ENCODE results near the gene SGO1. TPM values are rescaled to one million over a fixed set of nuclear protein-coding genes. Genes with fewer than 3 reads are reported as not detected.

SGO1 gene
- total and polyA plus RNA-seq, 7 experiments from 2014 or later: 0.44 to 25.0 (median 0.68) TPM

GRCh38 chr3:20194793-20195460 is 8.9 kb upstream of the SGO1 start:
- H3K27ac ChIP-seq (ENCODE audit: low read depth, low read length): no peak overlapping the region
- Mint-ChIP-seq H3K27ac (no peak overlapping the region), H3K36me3 (peaks cover 0 to 6% (median 3%) of the 10 kb centered on the region in 5 donors), H3K27me3 (peaks cover 0 to 7% (median 0%) of the 10 kb centered on the region in 5 donors), H3K4me3 (no peak overlapping the region), H3K4me1 (peaks cover 5 to 10% (median 8%) of the 10 kb centered on the region in 7 donors), H3K9me3 (peaks cover 0 to 2% (median 0%) of the 10 kb centered on the region in 11 donors)
- ChIA-PET CTCF (no interaction called here), POLR2A (interaction anchor here (2.0 kb wide), 1 partner anchor 9 kb away, joined by 6 read pairs; the partner anchor contains the start of gene SGO1)
- H3K9me3 ChIP-seq (ENCODE audit: control insufficient read depth in 2 of 3, low read length in 3 of 3): no peaks in the 10 kb centered on the region
- DNase-seq (no peak), ATAC-seq (no peak)
- intact Hi-C loops (cut with micrococcal nuclease): no loop called here
- no peaks in the 10 kb centered on the region for H3K36me3 ChIP-seq (ENCODE audit: control insufficient read depth in 2 of 3, insufficient read depth in 3 of 3, low read length in 3 of 3)
- no peaks in the 10 kb centered on the region for H3K27me3 ChIP-seq (ENCODE audit: control insufficient read depth in 2 of 2, insufficient read depth in 2 of 2, low read length in 2 of 2)
- H3K4me3 ChIP-seq (ENCODE audit: low read length): no peak overlapping the region
- H3K4me1 ChIP-seq (ENCODE audit: control insufficient read depth in 2 of 2, insufficient read depth in 2 of 2, low read length in 2 of 2): no peaks in the 10 kb centered on the region

GRCh38 chr3:20190991-20191390 is 5.0 kb upstream of the SGO1 start:
- Mint-ChIP-seq H3K4me3 (no peak overlapping the region), H3K36me3 (peaks cover 0 to 6% (median 0%) of the 10 kb centered on the region in 5 donors), H3K4me1 (peaks cover 0 to 9% (median 4%) of the 10 kb centered on the region in 7 donors), H3K27ac (peak overlapping the region in 1 of 9 donors; percentile 3), H3K9me3 (peaks cover 0 to 2% (median 0%) of the 10 kb centered on the region in 11 donors), H3K27me3 (peaks cover 0 to 7% (median 0%) of the 10 kb centered on the region in 5 donors)
- ChIA-PET POLR2A (no interaction called here), CTCF (interaction anchor here (0.6 kb wide), 1 partner anchor 8 kb away, joined by 4 read pairs; no protein-coding TSS in a partner anchor)
- ATAC-seq: no peak
- Histone ChIP-seq H3K4me3 (ENCODE audit: low read length) (no peak overlapping the region), H3K36me3 (ENCODE audit: control insufficient read depth in 2 of 3, insufficient read depth in 3 of 3, low read length in 3 of 3) (no peaks in the 10 kb centered on the region), H3K27me3 (ENCODE audit: control insufficient read depth in 2 of 2, insufficient read depth in 2 of 2, low read length in 2 of 2) (no peaks in the 10 kb centered on the region), H3K4me1 (ENCODE audit: control insufficient read depth in 2 of 2, insufficient read depth in 2 of 2, low read length in 2 of 2) (peaks cover 12% of the 10 kb centered on the region in 2 donors), H3K27ac (ENCODE audit: low read depth, low read length) (no peak overlapping the region), H3K9me3 (ENCODE audit: control insufficient read depth in 2 of 3, low read length in 3 of 3) (no peaks in the 10 kb centered on the region)
- no peak for DNase-seq
- intact Hi-C loops (cut with micrococcal nuclease): no loop called here

- H3K4me1 Mint-ChIP-seq: peaks cover 0 to 25% (median 4%) of the 10 kb centered on the region in 7 donors
- POLR2A ChIA-PET: interaction anchor here (0.8 to 2.8 kb wide), 5 partner anchors 9 to 239 kb away, joined by 3 to 13 read pairs (median 5); no protein-coding TSS in a partner anchor
- H3K9me3 Mint-ChIP-seq: no peaks in the 10 kb centered on the region
- H3K36me3 Mint-ChIP-seq: peaks cover 0 to 14% (median 0%) of the 10 kb centered on the region in 5 donors
- peak overlapping the region; percentile 68 for H3K4me3 ChIP-seq (ENCODE audit: low read length)
- H3K36me3 ChIP-seq (ENCODE audit: control insufficient read depth in 2 of 3, insufficient read depth in 3 of 3, low read length in 3 of 3): no peaks in the 10 kb centered on the region
- H3K9me3 ChIP-seq (ENCODE audit: control insufficient read depth in 2 of 3, low read length in 3 of 3): no peaks in the 10 kb centered on the region
- intact Hi-C loops (cut with micrococcal nuclease): loop anchor here (1.0 to 10.0 kb wide), 8 partner anchors 82 to 1082 kb away; partner anchors contain the start of genes RAB5A (in 2 of the 2) and KAT2B (in 1 of the 2)
- H3K4me1 ChIP-seq (ENCODE audit: control insufficient read depth in 2 of 2, insufficient read depth in 2 of 2, low read length in 2 of 2): peaks cover 16 to 17% of the 10 kb centered on the region in 2 donors
- DNase-seq: peak in 1 of 9 donors; percentile 3
- no peak for ATAC-seq
- CTCF ChIA-PET: interaction anchor here (1.8 kb wide), 1 partner anchor 301 kb away, joined by 4 read pairs; no protein-coding TSS in a partner anchor
- no peak overlapping the region for H3K4me3 Mint-ChIP-seq
- H3K27ac Mint-ChIP-seq: no peak overlapping the region
- peaks cover 0 to 2% (median 0%) of the 10 kb centered on the region in 5 donors for H3K27me3 Mint-ChIP-seq
- H3K27me3 ChIP-seq (ENCODE audit: control insufficient read depth in 2 of 2, insufficient read depth in 2 of 2, low read length in 2 of 2): no peaks in the 10 kb centered on the region
- H3K27ac ChIP-seq (ENCODE audit: low read depth, low read length): peak overlapping the region; percentile 93
These were observed 596 bp upstream of the SGO1 start for GRCh38 chr3:20186600-20187004.

- POLR2A ChIA-PET: interaction anchor here (0.7 to 2.8 kb wide), 5 partner anchors 11 to 237 kb away, joined by 3 to 13 read pairs (median 5); no protein-coding TSS in a partner anchor
- Mint-ChIP-seq H3K27ac (no peak overlapping the region), H3K27me3 (no peaks in the 10 kb centered on the region), H3K4me1 (peaks cover 0 to 25% (median 2%) of the 10 kb centered on the region in 7 donors), H3K4me3 (no peak overlapping the region), H3K36me3 (peaks cover 0 to 16% (median 0%) of the 10 kb centered on the region in 5 donors), H3K9me3 (no peaks in the 10 kb centered on the region)
- peak overlapping the region; percentile 93 for H3K27ac ChIP-seq (ENCODE audit: low read depth, low read length)
- CTCF ChIA-PET: interaction anchor here (1.8 kb wide), 1 partner anchor 299 kb away, joined by 4 read pairs; no protein-coding TSS in a partner anchor
- no peaks in the 10 kb centered on the region for H3K36me3 ChIP-seq (ENCODE audit: control insufficient read depth in 2 of 3, insufficient read depth in 3 of 3, low read length in 3 of 3)
- H3K27me3 ChIP-seq (ENCODE audit: control insufficient read depth in 2 of 2, insufficient read depth in 2 of 2, low read length in 2 of 2): no peaks in the 10 kb centered on the region
- intact Hi-C loops (cut with micrococcal nuclease): loop anchor here (1.0 to 10.0 kb wide), 4 partner anchors 8 to 1081 kb away; no protein-coding TSS in a partner anchor
- H3K4me3 ChIP-seq (ENCODE audit: low read length): peak overlapping the region; percentile 68
- H3K9me3 ChIP-seq (ENCODE audit: control insufficient read depth in 2 of 3, low read length in 3 of 3): no peaks in the 10 kb centered on the region
- ATAC-seq (no peak), DNase-seq (peak in 6 of 9 donors; percentile 2 to 30 (median 8))
- H3K4me1 ChIP-seq (ENCODE audit: control insufficient read depth in 2 of 2, insufficient read depth in 2 of 2, low read length in 2 of 2): peaks cover 16 to 17% of the 10 kb centered on the region in 2 donors
These were observed 701 bp downstream of the SGO1 start for GRCh38 chr3:20185331-20185678.

- no peak for ATAC-seq
- Histone ChIP-seq H3K9me3 (ENCODE audit: control insufficient read depth in 2 of 3, low read length in 3 of 3) (no peaks in the 10 kb centered on the region), H3K36me3 (ENCODE audit: control insufficient read depth in 2 of 3, insufficient read depth in 3 of 3, low read length in 3 of 3) (no peaks in the 10 kb centered on the region), H3K27ac (ENCODE audit: low read depth, low read length) (no peak overlapping the region), H3K4me3 (ENCODE audit: low read length) (no peak overlapping the region), H3K27me3 (ENCODE audit: control insufficient read depth in 2 of 2, insufficient read depth in 2 of 2, low read length in 2 of 2) (no peaks in the 10 kb centered on the region), H3K4me1 (ENCODE audit: control insufficient read depth in 2 of 2, insufficient read depth in 2 of 2, low read length in 2 of 2) (peaks cover 7 to 11% of the 10 kb centered on the region in 2 donors)
- CTCF ChIA-PET: interaction anchor here (0.6 kb wide), 1 partner anchor 9 kb away, joined by 4 read pairs; no protein-coding TSS in a partner anchor
- no peak for DNase-seq
- H3K4me1 Mint-ChIP-seq: peaks cover 0 to 35% (median 0%) of the 10 kb centered on the region in 7 donors
- intact Hi-C loops (cut with micrococcal nuclease): loop anchor here in 1 of 2 donors (10.0 kb wide), 1 partner anchor 1077 kb away; no protein-coding TSS in a partner anchor
- POLR2A ChIA-PET: no interaction called here
- peak overlapping the region in 1 of 9 donors; percentile 16 for H3K27ac Mint-ChIP-seq
- H3K9me3 Mint-ChIP-seq: no peaks in the 10 kb centered on the region
- peaks cover 0 to 32% (median 0%) of the 10 kb centered on the region in 5 donors for H3K36me3 Mint-ChIP-seq
- H3K4me3 Mint-ChIP-seq: no peak overlapping the region
- H3K27me3 Mint-ChIP-seq: no peaks in the 10 kb centered on the region
These were observed 3.8 kb downstream of the SGO1 start for GRCh38 chr3:20182206-20182605.

- Mint-ChIP-seq H3K27me3 (no peaks in the 10 kb centered on the region), H3K36me3 (peaks cover 0 to 32% (median 0%) of the 10 kb centered on the region in 5 donors), H3K27ac (no peak overlapping the region), H3K9me3 (no peaks in the 10 kb centered on the region), H3K4me1 (peaks cover 0 to 35% (median 0%) of the 10 kb centered on the region in 7 donors), H3K4me3 (no peak overlapping the region)
- intact Hi-C loops (cut with micrococcal nuclease): loop anchor here in 1 of 2 donors (10.0 kb wide), 1 partner anchor 1076 kb away; no protein-coding TSS in a partner anchor
- H3K27ac ChIP-seq (ENCODE audit: low read depth, low read length): no peak overlapping the region
- H3K36me3 ChIP-seq (ENCODE audit: control insufficient read depth in 2 of 3, insufficient read depth in 3 of 3, low read length in 3 of 3): no peaks in the 10 kb centered on the region
- ATAC-seq (no peak), DNase-seq (no peak)
- H3K27me3 ChIP-seq (ENCODE audit: control insufficient read depth in 2 of 2, insufficient read depth in 2 of 2, low read length in 2 of 2): no peaks in the 10 kb centered on the region
- H3K9me3 ChIP-seq (ENCODE audit: control insufficient read depth in 2 of 3, low read length in 3 of 3): no peaks in the 10 kb centered on the region
- peaks cover 4% of the 10 kb centered on the region in 2 donors for H3K4me1 ChIP-seq (ENCODE audit: control insufficient read depth in 2 of 2, insufficient read depth in 2 of 2, low read length in 2 of 2)
- H3K4me3 ChIP-seq (ENCODE audit: low read length): no peak overlapping the region
- POLR2A ChIA-PET: no interaction called here
- CTCF ChIA-PET: no interaction called here
These were observed 4.7 kb downstream of the SGO1 start for GRCh38 chr3:20181276-20181675.
